AG09309 (cell line): ENCODE data around the gene CYP2J2.

Experiments used
- DNase-seq: peaks from one replicate; pipeline ENCODE4 v3.0.0-alpha.2; 2010; ENCODE audit warnings: low read depth
- H3K4me3 ChIP-seq: 2 replicates; pipeline ENCODE4 v1.5.1; 2011; ENCODE audit warnings: mild to moderate bottlenecking, low read depth, low read length, moderate library complexity; ENCODE audit not compliant: control insufficient read depth
- TF ChIP-seq, protein P1 (sequence below): IDR thresholded peaks from 2 replicates; pipeline ENCODE4 v1.5.1; 2011; ENCODE audit warnings: mild to moderate bottlenecking, low read depth, low read length, inconsistent platforms; ENCODE audit not compliant: insufficient read depth, control insufficient read depth; ENCODE audit errors: missing control alignments

CYP2J2 gene

DNA sequence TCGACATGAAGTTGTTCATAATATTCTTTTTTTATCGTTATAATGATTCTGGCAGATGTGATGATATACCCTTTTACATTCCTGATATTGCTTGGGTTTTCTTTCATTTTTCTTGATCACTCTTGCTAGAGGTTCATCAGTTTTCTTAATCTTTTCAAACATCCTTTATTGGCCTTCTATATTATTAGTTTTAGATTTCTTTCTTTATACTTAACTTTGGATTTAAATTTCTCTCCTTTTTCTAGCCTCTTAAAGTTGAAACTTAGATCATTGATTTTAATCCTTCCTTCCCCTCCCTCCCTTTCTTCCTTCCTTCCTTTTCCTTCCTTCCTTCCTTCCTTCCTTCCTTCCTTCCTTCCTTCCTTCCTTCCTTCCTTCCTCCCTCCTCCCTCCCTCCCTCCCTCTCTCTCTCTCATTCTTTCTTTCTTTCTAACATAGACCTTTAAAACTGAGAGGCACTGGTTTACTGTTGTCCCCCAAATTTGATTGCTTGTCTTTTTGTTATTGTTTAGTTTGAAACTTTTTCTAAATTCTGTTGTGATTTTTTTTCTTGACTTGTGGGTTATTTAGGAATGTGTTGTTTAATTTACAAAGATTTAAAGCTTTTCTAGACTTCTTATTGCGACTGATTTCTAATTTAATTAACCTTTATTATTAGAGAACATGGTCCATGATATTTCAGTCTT is 80.2 kb downstream of the CYP2J2 start:
- TF ChIP-seq, protein P1, sequence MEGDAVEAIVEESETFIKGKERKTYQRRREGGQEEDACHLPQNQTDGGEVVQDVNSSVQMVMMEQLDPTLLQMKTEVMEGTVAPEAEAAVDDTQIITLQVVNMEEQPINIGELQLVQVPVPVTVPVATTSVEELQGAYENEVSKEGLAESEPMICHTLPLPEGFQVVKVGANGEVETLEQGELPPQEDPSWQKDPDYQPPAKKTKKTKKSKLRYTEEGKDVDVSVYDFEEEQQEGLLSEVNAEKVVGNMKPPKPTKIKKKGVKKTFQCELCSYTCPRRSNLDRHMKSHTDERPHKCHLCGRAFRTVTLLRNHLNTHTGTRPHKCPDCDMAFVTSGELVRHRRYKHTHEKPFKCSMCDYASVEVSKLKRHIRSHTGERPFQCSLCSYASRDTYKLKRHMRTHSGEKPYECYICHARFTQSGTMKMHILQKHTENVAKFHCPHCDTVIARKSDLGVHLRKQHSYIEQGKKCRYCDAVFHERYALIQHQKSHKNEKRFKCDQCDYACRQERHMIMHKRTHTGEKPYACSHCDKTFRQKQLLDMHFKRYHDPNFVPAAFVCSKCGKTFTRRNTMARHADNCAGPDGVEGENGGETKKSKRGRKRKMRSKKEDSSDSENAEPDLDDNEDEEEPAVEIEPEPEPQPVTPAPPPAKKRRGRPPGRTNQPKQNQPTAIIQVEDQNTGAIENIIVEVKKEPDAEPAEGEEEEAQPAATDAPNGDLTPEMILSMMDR = no peak
- no peak overlapping the region for H3K4me3 ChIP-seq
- no peak for DNase-seq

DNA sequence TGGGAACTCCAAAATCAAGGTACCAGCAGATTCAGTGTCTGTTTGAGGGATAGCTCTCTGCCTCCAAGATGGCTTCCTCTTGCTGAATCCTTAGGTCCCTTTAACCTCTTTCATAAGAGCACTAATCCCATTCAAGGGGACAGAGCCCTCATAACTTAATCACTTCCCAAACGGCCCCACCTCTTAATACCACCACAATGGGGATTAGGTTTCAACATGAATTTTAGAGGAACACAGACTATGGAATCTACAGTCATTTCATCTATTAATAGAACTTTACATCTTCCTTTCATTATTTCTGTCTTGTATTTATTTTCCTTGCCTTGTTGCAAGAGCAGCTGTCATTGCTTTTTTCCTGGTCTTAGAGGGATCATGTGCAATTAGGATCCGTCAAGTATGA is 81.5 kb downstream of the CYP2J2 start:
- DNase-seq = no peak
- no peak overlapping the region for H3K4me3 ChIP-seq
- TF ChIP-seq, protein P1 = no peak
